Stimulated activated CD8-positive, alpha-beta memory T cell treated with anti-CD3 and anti-CD28 coated beads, Interleukin-12 subunit alpha, Interleukin-12 subunit beta, amount 100 ng/mL, for 24 hours (primary cell): ENCODE measurements around the gene IRAK4.

Experiments
- DNase-seq: peaks from one replicate; pipeline ENCODE4 v3.0.0-alpha.2; 2020; ENCODE audit errors: extremely low read depth

Gene IRAK4

DNA sequence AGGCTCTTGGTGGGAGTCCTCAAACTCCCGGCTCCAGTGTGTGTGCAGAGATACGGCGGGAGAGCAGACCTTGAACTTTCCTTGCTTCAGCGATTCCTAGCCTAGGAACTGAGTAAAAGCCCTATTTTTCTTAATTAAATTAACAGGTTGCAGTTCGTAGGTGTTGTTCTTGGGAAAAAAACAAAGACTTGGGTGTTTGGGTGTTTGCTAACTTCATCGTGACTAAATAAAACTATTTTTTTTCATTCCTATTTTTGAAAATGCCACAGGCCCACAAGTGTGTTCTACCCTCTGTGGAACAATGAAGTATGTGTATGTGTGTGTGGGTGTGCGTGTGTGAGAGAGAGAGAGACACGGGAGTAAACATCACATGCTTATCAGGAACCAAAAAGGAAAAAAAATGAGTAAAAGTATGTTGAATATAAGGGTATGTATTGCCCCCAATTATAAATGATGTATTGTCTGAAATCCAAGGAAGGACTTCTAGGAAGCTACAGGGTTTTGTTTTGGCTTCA, 77.8 kb downstream of the IRAK4 start:
- no peak for DNase-seq
